Measurements from ENCODE around the gene PDGFRB.

The PDGFRB gene

GRCh38 chr5:150126921-150127265, 28.8 kb downstream of the PDGFRB start:
- no peak for DNase-seq

- no peak for DNase-seq
Observed at GRCh38 chr5:150126199-150126920, 29.3 kb downstream of the PDGFRB start.

DNA sequence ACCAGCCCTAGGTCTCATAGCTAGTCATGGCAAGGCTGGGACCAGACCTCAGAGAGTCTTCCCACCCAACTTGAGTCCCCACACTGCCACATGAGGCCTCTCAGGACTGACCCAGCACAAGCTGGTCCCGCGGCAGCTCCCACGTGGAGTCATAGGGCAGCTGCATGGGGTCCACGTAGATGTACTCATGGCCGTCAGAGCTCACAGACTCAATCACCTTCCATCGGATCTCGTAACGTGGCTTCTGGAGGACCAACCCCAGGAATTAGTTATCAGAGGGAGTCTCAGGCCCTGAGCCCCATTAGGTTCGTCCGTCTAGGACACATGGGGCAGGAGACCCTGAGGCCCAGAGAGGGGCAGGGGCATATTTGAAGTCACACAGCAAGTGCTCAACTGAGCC, 30.3 kb downstream of the PDGFRB start:
- no peak for DNase-seq

GRCh38 chr5:150124596-150124995, 31.0 kb downstream of the PDGFRB start:
- DNase-seq, result no peak

- DNase-seq, result no peak
Observed at GRCh38 chr5:150124111-150124557, 31.5 kb downstream of the PDGFRB start.

DNA sequence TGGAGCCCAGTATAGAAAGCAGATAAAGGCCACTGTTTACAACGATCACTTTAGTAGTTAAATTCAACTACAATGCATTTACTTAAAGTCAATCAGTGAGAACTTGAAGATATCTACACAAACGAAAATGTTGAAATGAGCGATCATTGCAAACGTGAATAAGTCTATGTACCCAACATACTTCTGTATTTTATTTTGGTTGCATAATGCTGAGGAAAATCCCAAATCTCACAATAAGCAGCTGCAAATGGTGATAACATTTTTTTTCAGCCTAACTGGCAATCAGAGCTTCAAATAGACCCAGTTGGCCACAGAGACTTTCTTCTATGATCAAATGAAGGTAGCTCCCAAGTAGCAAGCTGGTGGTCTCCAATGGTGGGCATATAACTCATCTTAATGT, 32.1 kb downstream of the PDGFRB start:
- DNase-seq, result no peak

GRCh38 chr5:150122536-150123481, 32.8 kb downstream of the PDGFRB start:
- DNase-seq, result no peak

DNA sequence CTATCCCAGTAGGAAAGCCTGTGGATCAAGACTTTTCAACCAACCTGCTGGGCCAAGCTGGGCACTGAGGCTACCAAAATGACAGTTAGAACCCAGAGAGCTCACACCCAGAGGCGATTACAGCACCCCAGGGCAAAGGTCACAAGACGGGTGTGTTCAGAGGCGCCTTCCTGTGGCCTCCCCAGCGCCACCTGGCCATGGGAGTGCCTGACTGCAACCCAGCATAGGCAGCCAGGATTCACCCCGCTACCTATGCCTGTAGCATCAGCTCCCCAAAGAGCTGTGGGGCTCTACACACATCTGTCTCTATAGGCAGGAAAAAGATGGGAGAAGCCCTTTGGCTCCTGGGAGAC, 33.5 kb downstream of the PDGFRB start:
- no peak for DNase-seq

- no peak for DNase-seq
Observed at GRCh38 chr5:150121448-150122157, 34.0 kb downstream of the PDGFRB start.

- DNase-seq, result no peak
Observed at GRCh38 chr5:150120617-150121447, 34.8 kb downstream of the PDGFRB start.

GRCh38 chr5:150120062-150120441, 35.6 kb downstream of the PDGFRB start:
- no peak for DNase-seq

DNA sequence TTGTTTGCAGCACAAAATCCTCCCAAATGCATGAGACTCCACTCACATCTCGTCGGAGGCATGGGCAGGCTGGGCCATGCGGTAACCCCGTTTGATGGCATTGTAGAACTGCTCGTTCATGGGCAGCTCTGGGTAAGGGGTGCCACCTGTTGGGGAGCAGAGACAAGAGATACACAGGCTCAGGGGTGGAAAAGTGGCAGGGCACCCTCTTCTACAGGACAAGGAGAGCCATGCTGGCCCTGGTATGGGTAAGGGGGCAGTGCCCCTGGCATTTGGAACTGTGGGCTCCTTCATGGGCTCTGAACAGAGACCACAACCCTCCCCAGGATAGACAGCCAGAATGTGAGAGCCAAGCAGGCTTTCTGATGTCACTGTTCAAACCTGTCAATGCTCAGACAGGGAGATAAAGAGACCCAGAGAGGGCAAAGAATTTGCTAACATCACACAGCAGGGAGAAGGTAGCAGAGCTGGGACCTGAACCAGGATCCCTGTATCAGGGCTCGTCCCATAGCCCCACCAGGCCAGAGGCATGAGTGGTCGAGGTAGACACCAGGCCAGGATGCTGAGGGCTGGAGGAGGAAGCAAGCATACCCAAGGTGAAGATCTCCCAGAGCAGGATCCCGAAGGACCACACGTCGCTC, 36.1 kb downstream of the PDGFRB start:
- no peak for DNase-seq

GRCh38 chr5:150118561-150119229, 37.0 kb downstream of the PDGFRB start:
- no peak for DNase-seq

- no peak for DNase-seq
Observed at GRCh38 chr5:150117945-150118560, 37.6 kb downstream of the PDGFRB start.

- DNase-seq, result no peak
Observed at GRCh38 chr5:150116667-150117400, 38.8 kb downstream of the PDGFRB start.

DNA sequence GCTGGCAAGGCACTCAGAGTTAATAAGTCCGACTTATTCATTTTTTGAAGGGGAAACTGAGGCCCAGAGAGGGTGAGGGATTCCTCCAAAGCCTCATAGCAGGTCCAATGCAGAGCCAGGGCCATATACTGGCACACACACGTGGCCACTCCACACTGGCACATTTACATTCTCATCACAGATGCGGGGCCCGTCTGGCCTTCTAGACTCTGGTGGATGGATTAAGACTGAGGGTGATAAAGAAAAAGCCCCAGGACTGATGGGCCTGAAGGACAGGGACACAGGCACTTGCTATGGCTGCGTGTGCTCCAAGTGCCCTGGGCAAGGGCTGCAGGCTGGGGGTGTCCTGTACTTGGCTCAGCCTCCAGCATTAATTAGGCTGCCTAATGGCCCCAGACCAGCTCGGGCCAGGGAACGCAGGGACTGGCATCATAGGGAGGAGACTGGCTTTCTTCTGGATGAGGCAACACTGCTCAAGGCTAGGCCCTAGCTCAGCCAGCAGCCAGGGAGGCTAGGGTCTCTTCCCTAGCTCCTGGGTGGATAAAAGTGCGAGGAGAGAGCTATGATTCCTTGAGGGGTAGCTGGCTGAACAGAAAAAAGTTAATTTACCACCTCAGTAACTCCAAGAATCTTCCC, 40.8 kb downstream of the PDGFRB start:
- DNase-seq, result no peak

DNA sequence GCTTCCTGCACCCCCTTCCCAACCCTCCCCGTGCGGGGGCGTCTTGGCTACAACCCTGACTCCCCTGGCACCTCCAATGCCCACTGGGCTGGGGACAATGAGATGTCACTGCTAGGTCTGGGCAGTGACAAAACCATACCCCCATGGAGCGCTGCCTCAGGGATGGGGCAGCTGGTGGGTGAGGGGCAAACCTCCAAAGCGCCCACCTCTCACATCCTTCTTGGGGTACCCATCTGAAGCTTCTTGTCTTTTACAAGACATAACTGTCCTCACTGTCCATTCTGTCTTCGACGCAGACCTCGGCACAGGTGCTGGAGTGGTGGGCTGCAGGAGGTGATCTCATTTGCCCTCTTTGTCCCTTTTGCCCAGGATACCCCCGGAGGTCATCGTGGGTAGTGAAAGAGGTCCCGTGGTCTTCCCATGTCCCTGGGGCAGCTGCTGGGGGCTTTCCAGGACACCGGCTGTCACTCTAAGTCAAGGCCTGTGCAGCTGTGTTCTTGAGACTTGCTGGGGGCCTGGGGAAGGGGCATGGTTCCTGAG, 41.5 kb downstream of the PDGFRB start:
- no peak for DNase-seq

DNA sequence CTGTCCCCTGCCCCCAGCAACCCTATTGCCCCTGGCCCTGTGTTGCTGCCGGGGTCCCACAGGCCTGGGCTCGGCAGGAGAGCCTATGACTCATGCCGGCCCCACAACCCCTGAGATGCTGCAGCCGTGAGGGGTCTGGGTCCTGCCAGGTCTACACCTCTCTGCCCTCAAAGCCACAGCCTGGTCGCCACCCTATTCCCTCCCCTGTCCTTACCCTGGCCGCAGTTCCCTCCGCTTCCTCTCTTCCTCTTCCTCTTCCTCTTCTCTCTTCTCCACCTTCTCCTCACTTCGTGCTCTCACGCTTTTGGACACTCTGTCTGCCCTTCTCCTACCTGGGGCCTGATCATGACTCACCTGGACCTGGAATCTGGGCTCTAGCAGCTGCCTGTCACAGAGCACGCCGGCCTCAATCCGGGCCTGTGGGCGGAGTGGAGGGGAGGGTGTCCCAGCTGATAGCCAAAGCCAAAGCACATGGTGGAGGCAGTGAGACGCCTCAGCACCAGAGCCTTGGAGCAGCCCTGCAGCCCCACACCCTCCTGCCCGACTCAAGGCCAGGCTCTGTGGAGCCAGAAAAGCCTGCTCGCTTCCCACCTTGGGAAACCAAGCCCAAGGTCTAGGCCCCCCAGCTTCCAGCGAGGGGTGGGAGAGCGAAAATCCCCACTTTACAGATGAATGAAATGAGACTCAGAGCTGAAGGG, 42.4 kb downstream of the PDGFRB start:
- DNase-seq, result no peak
